Thymus (tissue), 11 donors: Measurements from ENCODE around the gene AGRN. TPM values are rescaled to one million over a fixed set of nuclear protein-coding genes. Genes with fewer than 3 reads are reported as not detected.

Source experiments
- DNase-seq, 9 donors: peaks; one replicate each; pipeline ENCODE4 v3.0.0-alpha.2; 2013; ENCODE audit warnings: low spot score in 9 of 9, low read depth in 6 of 9, missing footprints in 1 of 9
- H3K27ac ChIP-seq, 2 donors: one replicate each; pipeline ENCODE4 v1.5.1; 2013; ENCODE audit warnings: control low read depth in 1 of 2, low read depth in 1 of 2, low read length in 1 of 2, mild to moderate bottlenecking in 1 of 2, moderate library complexity in 1 of 2
- H3K27me3 ChIP-seq, 2 donors: one replicate each; pipeline ENCODE4 v1.5.1; 2013; ENCODE audit warnings: low read length in 1 of 2; ENCODE audit not compliant: control insufficient read depth in 2 of 2, insufficient read depth in 1 of 2
- H3K36me3 ChIP-seq, 2 donors: one replicate each; pipeline ENCODE4 v1.5.1; 2013; ENCODE audit warnings: low read length in 1 of 2, mild to moderate bottlenecking in 1 of 2, moderate library complexity in 1 of 2; ENCODE audit not compliant: control insufficient read depth in 2 of 2, insufficient read depth in 2 of 2
- H3K4me1 ChIP-seq, 2 donors: one replicate each; pipeline ENCODE4 v1.5.1; 2013; ENCODE audit warnings: low read length in 2 of 2; ENCODE audit not compliant: control insufficient read depth in 2 of 2, insufficient read depth in 2 of 2
- H3K4me3 ChIP-seq, 2 donors: one replicate each; pipeline ENCODE4 v1.5.1; 2013; ENCODE audit warnings: low read length in 2 of 2, control low read depth in 1 of 2, mild to moderate bottlenecking in 1 of 2
- H3K9me3 ChIP-seq, 2 donors: one replicate each; pipeline ENCODE4 v1.5.1; 2013; ENCODE audit warnings: low read length in 1 of 2, mild to moderate bottlenecking in 1 of 2; ENCODE audit not compliant: control insufficient read depth in 2 of 2, insufficient read depth in 1 of 2
- WGBS: extraction: QIAGEN DNeasy Blood & Tissue Kit; methylation state at CpG from one replicate; pipeline ENCODE4 v1.1.7; 2013; 5-methylcytosine and 5-hydroxymethylcytosine counted together
- polyA plus RNA-seq: library from polyadenylated mRNA; stranded (reverse); fragments of 200-250 nt; gene quantifications from one replicate; pipeline ENCODE4 v1.2.3, GENCODE V29; 2013
- total RNA-seq: library from RNA; stranded (reverse); fragments of 120-200 nt; gene quantifications from one replicate; pipeline ENCODE4 v1.2.4, GENCODE V29; 2013
- donor health status: healthy.

AGRN gene
- total and polyA plus RNA-seq, 2 donors: 6.2 to 19.2 TPM

DNA sequence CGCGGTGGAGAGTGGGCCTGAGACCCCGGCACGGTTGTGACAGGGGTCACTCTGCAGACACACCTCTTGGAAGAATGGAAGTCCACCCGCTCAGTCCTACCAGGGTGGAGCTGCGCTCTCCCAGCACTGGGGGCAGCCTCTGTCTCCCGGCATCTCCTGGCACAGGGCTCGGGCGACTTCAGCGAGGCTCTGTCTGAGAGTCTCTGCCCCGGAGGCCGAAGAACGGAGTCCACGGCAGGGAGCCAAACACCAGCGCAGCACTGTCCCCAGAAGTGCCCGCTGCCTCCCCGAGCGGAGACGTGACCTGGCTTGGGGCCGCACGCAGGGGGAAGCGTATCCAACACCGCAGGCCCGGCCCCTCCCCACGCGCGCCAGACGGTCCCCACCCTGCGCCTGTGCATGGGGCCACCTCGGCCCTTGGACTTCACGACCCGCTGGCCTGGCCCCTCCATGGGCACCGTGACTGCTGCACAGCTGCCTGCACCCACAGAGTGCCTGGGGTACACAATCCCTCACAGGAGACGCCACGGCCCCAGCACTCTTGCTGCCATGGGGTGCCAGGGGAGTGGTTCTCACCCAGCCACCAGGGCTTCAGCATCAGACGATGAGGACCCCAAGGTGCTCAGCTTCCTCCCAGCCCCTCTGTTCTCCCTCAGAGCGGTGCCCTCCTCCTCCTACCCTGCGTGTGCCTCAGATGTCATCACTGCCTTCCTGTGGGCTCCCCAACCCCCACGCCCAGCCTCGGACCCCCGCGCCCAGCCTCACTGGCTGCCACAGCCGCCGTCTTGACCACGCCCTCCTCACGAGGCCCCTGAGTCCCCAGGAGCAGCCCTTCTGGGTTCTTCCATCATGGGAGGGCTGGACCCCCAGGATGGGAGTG, 69.1 kb downstream of the AGRN start:
- no peak for DNase-seq
- WGBS: 96% methylated on average over 46 of the region's 46 CpGs
- no peak overlapping the region for H3K4me3 ChIP-seq
- H3K36me3 ChIP-seq: peaks cover 0 to 5% of the 10 kb centered on the region in 2 donors
- H3K4me1 ChIP-seq: no peaks in the 10 kb centered on the region
- H3K27me3 ChIP-seq: no peaks in the 10 kb centered on the region
- H3K9me3 ChIP-seq: no peaks in the 10 kb centered on the region
- H3K27ac ChIP-seq: no peak overlapping the region

GRCh38 chr1:1089731-1090423, 70.0 kb downstream of the AGRN start:
- Histone ChIP-seq H3K36me3 (peaks cover 0 to 5% of the 10 kb centered on the region in 2 donors), H3K27me3 (no peaks in the 10 kb centered on the region), H3K27ac (no peak overlapping the region), H3K4me3 (no peak overlapping the region), H3K9me3 (no peaks in the 10 kb centered on the region), H3K4me1 (no peaks in the 10 kb centered on the region)
- no peak for DNase-seq
- WGBS: 97% methylated on average over 22 of the region's 22 CpGs

DNA sequence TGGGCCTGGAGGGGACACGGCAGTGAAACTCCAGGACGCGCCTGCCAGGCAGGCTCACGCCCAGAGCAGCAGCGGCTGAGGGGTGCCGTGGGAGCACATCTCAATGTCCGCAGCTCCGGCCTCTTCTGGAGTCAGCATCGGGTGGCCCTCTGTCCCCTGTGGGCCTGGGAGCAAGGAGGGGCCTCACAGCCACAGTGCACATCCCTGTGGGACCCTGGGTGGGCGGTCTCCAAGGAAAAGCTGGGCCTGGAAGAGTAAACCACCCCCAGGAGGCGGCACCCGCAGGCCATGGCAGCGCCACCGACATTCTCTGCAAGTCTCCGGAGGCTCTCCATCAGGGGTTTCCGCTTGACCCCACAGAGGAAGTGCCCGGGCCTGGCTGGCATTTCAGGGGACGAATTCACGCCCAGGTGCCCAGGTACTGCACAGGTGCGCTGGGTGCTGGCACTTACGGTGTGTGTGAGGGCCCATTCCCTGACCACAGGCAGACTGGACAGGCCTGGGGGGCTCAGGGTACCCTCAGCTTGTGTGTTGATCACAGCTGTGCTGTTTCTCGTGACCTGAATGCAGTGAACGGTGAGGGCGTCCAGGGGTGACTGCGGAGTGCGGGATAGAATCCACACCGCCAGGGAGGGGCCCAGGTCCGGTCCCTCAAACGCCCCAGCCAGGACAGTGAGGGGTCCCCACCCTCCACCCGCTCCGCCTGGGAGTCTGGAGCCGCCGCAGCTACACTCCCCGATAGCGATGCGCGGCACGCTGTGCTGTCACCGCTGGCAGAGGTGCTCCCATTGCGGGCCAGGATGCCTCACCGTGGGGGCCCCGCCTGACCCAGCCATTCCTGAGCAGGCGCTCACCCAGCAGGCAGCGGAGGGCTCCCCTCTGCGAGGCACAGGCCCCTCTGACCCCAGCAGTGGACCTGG, 70.8 kb downstream of the AGRN start:
- Histone ChIP-seq H3K4me1 (no peaks in the 10 kb centered on the region), H3K4me3 (no peak overlapping the region), H3K27ac (no peak overlapping the region), H3K27me3 (no peaks in the 10 kb centered on the region), H3K9me3 (no peaks in the 10 kb centered on the region), H3K36me3 (peaks cover 0 to 4% of the 10 kb centered on the region in 2 donors)
- 97% methylated on average over 45 of the region's 45 CpGs for WGBS
- DNase-seq: no peak

- 98% methylated on average over 28 of the region's 28 CpGs for WGBS
- no peak overlapping the region for H3K4me3 ChIP-seq
- H3K27ac ChIP-seq: no peak overlapping the region
- no peaks in the 10 kb centered on the region for H3K36me3 ChIP-seq
- H3K27me3 ChIP-seq: no peaks in the 10 kb centered on the region
- no peak for DNase-seq
- no peaks in the 10 kb centered on the region for H3K4me1 ChIP-seq
- no peaks in the 10 kb centered on the region for H3K9me3 ChIP-seq
Measured at GRCh38 chr1:1091344-1092148, 71.6 kb downstream of the AGRN start.

GRCh38 chr1:1092149-1092855, 72.4 kb downstream of the AGRN start:
- Histone ChIP-seq H3K4me1 (no peaks in the 10 kb centered on the region), H3K4me3 (no peak overlapping the region), H3K27ac (no peak overlapping the region), H3K27me3 (no peaks in the 10 kb centered on the region), H3K9me3 (no peaks in the 10 kb centered on the region), H3K36me3 (no peaks in the 10 kb centered on the region)
- DNase-seq: no peak
- 96% methylated on average over 28 of the region's 28 CpGs for WGBS

- Histone ChIP-seq H3K4me3 (no peak overlapping the region), H3K36me3 (no peaks in the 10 kb centered on the region), H3K27me3 (no peaks in the 10 kb centered on the region), H3K4me1 (no peaks in the 10 kb centered on the region), H3K27ac (no peak overlapping the region), H3K9me3 (no peaks in the 10 kb centered on the region)
- DNase-seq: no peak
- 96% methylated on average over 14 of the region's 14 CpGs for WGBS
Measured at GRCh38 chr1:1092894-1093609, 73.1 kb downstream of the AGRN start.

GRCh38 chr1:1093610-1093943, 73.7 kb downstream of the AGRN start:
- Histone ChIP-seq H3K9me3 (no peaks in the 10 kb centered on the region), H3K4me3 (no peak overlapping the region), H3K4me1 (no peaks in the 10 kb centered on the region), H3K27me3 (no peaks in the 10 kb centered on the region), H3K27ac (no peak overlapping the region), H3K36me3 (no peaks in the 10 kb centered on the region)
- no peak for DNase-seq
- 97% methylated on average over 10 of the region's 10 CpGs for WGBS

GRCh38 chr1:1094981-1095380, 75.1 kb downstream of the AGRN start:
- no peaks in the 10 kb centered on the region for H3K4me1 ChIP-seq
- no peaks in the 10 kb centered on the region for H3K27me3 ChIP-seq
- H3K9me3 ChIP-seq: no peaks in the 10 kb centered on the region
- 96% methylated on average over 7 of the region's 7 CpGs for WGBS
- H3K4me3 ChIP-seq: no peak overlapping the region
- no peak for DNase-seq
- H3K27ac ChIP-seq: no peak overlapping the region
- no peaks in the 10 kb centered on the region for H3K36me3 ChIP-seq
